ENCODE data around the gene RNF144B. TPM values are rescaled to one million over a fixed set of nuclear protein-coding genes. Genes with fewer than 3 reads are reported as not detected.
"Not testable (repeated sequence)": the region's sequence is repeated elsewhere in the genome, so short reads cannot be mapped to it uniquely, and the experiment has no call there.

The RNF144B gene
- total RNA-seq, 4 donors from 2014 or later, result 13.3 to 43.5 (median 26.8) TPM

DNA sequence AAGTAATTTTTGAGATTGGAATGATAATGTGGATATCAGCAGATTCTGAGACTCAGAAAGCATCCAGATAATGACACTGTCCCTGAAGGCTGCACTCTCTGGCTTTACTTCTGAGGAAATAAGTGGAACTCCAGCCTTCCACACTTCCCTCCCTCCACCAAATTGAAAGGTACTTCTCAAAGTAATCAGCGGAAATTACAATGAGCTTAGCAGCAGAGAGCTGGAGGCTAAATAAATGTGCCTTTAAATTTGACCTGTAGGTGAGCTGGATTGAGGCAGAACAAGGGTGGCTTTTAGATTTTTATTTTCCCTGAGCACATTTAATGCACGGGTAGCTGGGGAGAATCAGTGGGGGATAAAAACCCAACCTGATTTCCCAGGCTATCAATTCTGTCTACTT lies 39.3 kb upstream of the RNF144B start:
- TF ChIP-seq, protein P1, sequence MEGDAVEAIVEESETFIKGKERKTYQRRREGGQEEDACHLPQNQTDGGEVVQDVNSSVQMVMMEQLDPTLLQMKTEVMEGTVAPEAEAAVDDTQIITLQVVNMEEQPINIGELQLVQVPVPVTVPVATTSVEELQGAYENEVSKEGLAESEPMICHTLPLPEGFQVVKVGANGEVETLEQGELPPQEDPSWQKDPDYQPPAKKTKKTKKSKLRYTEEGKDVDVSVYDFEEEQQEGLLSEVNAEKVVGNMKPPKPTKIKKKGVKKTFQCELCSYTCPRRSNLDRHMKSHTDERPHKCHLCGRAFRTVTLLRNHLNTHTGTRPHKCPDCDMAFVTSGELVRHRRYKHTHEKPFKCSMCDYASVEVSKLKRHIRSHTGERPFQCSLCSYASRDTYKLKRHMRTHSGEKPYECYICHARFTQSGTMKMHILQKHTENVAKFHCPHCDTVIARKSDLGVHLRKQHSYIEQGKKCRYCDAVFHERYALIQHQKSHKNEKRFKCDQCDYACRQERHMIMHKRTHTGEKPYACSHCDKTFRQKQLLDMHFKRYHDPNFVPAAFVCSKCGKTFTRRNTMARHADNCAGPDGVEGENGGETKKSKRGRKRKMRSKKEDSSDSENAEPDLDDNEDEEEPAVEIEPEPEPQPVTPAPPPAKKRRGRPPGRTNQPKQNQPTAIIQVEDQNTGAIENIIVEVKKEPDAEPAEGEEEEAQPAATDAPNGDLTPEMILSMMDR (IDR thresholded peaks at IDR 0.05), result no peak
- DNase-seq (ENCODE audit: low spot score), result no peak
- ATAC-seq (ENCODE audit: low FRiP score), result no peak

DNA sequence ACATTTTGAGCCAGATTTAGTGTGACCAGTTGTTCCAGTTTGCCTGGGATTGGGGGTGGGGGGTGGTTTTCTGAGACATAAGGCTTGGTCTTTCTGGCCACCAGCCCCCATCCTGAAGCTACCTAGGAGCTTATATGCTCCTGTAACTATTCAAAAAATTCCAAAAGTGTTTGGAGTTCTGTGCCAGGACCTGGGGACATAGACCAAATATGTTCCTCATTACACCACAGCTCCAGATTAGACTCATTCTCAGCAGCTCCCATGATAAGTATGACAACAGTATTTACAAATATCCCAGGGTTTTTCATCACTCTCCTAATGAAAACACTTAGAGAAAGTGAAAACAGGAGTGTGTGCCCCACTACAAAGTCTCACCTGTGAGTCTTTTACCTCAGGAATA lies 37.8 kb upstream of the RNF144B start:
- no peak for DNase-seq (ENCODE audit: low spot score)
- TF ChIP-seq, protein P1 (IDR thresholded peaks at IDR 0.05), result no peak
- no peak for ATAC-seq (ENCODE audit: low FRiP score)

DNA sequence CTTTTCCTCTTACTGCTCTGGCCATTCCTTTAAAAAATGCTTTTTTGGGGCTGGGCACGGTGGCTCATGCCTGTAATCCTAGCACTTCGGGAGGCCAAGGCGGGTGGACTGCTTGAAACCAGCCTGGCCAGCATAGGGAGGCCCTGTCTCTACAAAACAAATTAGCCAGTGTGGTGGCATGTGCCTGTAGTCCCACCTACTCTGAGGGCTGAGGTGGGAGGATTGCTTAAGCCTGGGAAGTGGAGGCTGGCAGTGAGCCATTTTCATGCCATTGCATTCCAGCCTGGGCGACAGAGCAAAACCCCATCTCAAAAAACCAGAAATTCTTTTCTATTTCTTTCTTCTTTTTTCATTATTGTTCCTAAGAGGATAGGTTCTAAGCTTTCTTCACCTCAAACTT lies 36.9 kb upstream of the RNF144B start:
- ATAC-seq (ENCODE audit: low FRiP score) (no peak), DNase-seq (ENCODE audit: low spot score) (no peak)
- TF ChIP-seq, protein P1 (IDR thresholded peaks at IDR 0.05), result no peak

DNA sequence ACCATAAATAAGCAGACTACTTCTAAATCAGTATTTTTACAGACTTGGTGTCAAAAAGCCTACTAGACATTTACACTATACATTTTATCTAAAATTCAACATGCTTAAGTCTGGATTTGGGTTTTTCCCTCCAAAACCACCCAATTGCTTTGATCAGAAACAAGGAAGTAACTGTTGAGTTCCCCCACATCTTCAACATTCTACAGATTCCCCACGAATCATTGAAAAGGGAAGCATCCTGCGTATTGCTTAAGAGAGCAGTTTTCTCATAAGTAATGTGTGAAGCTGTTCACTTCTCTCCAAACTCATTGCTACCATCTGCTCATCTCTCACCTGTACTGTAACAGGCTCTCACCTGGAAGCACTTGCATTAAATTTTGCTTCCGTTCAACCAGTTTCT lies 36.4 kb upstream of the RNF144B start:
- ATAC-seq (ENCODE audit: low FRiP score) (no peak), DNase-seq (ENCODE audit: low spot score) (no peak)
- TF ChIP-seq, protein P1 (IDR thresholded peaks at IDR 0.05), result no peak

DNA sequence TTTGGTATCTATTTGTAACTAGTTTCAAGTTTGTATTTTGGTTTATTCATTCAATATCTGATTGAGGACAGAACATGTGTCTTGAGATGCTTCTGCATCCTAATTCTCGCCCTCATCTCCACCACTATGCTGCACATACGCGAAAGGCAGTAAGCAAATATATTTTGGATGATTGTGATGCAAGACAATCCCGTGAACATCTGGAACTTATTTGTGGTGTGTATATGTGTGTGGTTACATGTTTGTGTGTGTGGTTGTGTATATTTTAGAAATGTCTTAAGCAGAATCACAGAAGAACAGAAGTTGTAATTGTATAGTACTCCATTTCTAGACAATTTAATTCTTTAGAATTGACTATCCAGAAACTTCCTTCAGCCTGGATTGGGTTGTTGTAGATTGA lies 35.1 kb upstream of the RNF144B start:
- TF ChIP-seq, protein P1 (IDR thresholded peaks at IDR 0.05), result no peak
- no peak for DNase-seq (ENCODE audit: low spot score)
- no peak for ATAC-seq (ENCODE audit: low FRiP score)

GRCh38 chr6:18352842-18353241 lies 34.3 kb upstream of the RNF144B start:
- no peak for ATAC-seq (ENCODE audit: low FRiP score)
- DNase-seq (ENCODE audit: low spot score), result no peak
- TF ChIP-seq, protein P1 (IDR thresholded peaks at IDR 0.05), result no peak

GRCh38 chr6:18353251-18353650 lies 33.9 kb upstream of the RNF144B start:
- DNase-seq (ENCODE audit: low spot score) (no peak), ATAC-seq (ENCODE audit: low FRiP score) (no peak)
- TF ChIP-seq, protein P1 (IDR thresholded peaks at IDR 0.05), result no peak

DNA sequence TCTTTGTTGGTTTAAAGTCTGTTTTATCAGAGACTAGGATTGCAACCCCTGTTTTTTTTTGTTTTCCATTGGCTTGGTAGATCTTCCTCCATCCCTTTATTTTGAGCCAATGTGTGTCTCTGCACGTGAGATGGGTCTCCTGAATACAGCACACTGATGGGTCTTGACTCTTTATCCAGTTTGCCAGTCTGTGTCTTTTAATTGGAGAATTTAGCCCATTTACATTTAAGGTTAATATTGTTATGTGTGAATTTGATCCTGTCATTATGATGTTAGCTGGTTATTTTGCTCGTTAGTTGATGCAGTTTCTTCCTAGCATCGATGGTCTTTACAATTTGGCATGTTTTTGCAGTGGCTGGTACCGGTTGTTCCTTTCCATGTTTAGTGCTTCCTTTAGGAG lies 29.6 kb upstream of the RNF144B start:
- DNase-seq (ENCODE audit: low spot score); ATAC-seq (ENCODE audit: low FRiP score): not testable (repeated sequence)

All from omental fat pad (tissue), 4 donors.